ENCODE measurements around the gene SDHAF3.
A peak's percentile ranks its signal among the peaks of the same experiment; 100 is the strongest.

- TF ChIP-seq CTCF (IDR thresholded peaks at IDR 0.05), result peak; percentile 61 to 78 (median 77)
- no peak for TF ChIP-seq EP300 (IDR thresholded peaks at IDR 0.05)
- TF ChIP-seq POLR2A (IDR thresholded peaks at IDR 0.05; ENCODE audit: low read depth), result no peak
Observed at GRCh38 chr7:97179454-97180104, 62.1 kb downstream of the SDHAF3 start.
